ENCODE data around the gene ZMYND19.
"Not testable (repeated sequence)": the region's sequence is repeated elsewhere in the genome, so short reads cannot be mapped to it uniquely, and the experiment has no call there.

ZMYND19 gene

GRCh38 chr9:137606005-137606621, 15.8 kb upstream of the ZMYND19 start:
- TF ChIP-seq CTCF (IDR thresholded peaks at IDR 0.05; ENCODE audit: low read length, missing control alignments): no peak
- DNase-seq (ENCODE audit: low read depth): no peak
- peak overlapping the region; percentile 57 for H3K4me3 ChIP-seq (replicated peaks; ENCODE audit: low read depth, low read length)

GRCh38 chr9:137605121-137606004, 15.1 kb upstream of the ZMYND19 start, which contains the start of gene ARRDC1:
TSS of gene ARRDC1 (plus strand) at chr9:137605686. CDS start at chr9:137605718, 32 bp downstream.
- peak; percentile 90 for DNase-seq (ENCODE audit: low read depth)
- H3K4me3 ChIP-seq (replicated peaks; ENCODE audit: low read depth, low read length): peak within 1 kb of the TSS; percentile 57
- TF ChIP-seq CTCF (IDR thresholded peaks at IDR 0.05; ENCODE audit: low read length, missing control alignments): no peak

GRCh38 chr9:137604345-137605086, 14.2 kb upstream of the ZMYND19 start:
- DNase-seq (ENCODE audit: low read depth): no peak
- TF ChIP-seq CTCF (IDR thresholded peaks at IDR 0.05; ENCODE audit: low read length, missing control alignments): no peak
- peak overlapping the region; percentile 53 for H3K4me3 ChIP-seq (replicated peaks; ENCODE audit: low read depth, low read length)

- no peak overlapping the region for H3K4me3 ChIP-seq (replicated peaks; ENCODE audit: low read depth, low read length)
- no peak for TF ChIP-seq CTCF (IDR thresholded peaks at IDR 0.05; ENCODE audit: low read length, missing control alignments)
- DNase-seq (ENCODE audit: low read depth): no peak
These were observed 13.6 kb upstream of the ZMYND19 start for GRCh38 chr9:137603879-137604278.

GRCh38 chr9:137602661-137603060, 12.3 kb upstream of the ZMYND19 start:
- DNase-seq (ENCODE audit: low read depth): no peak
- TF ChIP-seq CTCF (IDR thresholded peaks at IDR 0.05; ENCODE audit: low read length, missing control alignments): no peak
- H3K4me3 ChIP-seq (replicated peaks; ENCODE audit: low read depth, low read length): no peak overlapping the region

GRCh38 chr9:137598943-137599342, 8.6 kb upstream of the ZMYND19 start:
- no peak for TF ChIP-seq CTCF (IDR thresholded peaks at IDR 0.05; ENCODE audit: low read length, missing control alignments)
- H3K4me3 ChIP-seq (replicated peaks; ENCODE audit: low read depth, low read length): no peak overlapping the region
- DNase-seq (ENCODE audit: low read depth): no peak

- not testable (repeated sequence) for DNase-seq (ENCODE audit: low read depth); H3K4me3 ChIP-seq (replicated peaks; ENCODE audit: low read depth, low read length)
These were observed 6.3 kb upstream of the ZMYND19 start for GRCh38 chr9:137596577-137596976.

All from fibroblast of pulmonary artery (primary cell).